ENCODE data around the gene ANKFN1. TPM values are rescaled to one million over a fixed set of nuclear protein-coding genes. Genes with fewer than 3 reads are reported as not detected.

ANKFN1 gene
- total and polyA plus RNA-seq, 2 of the 13 experiments (the other 11 are each of a cell fraction or from before 2014, with no cell fraction given): not detected

GRCh38 chr17:56557682-56558081, 404.4 kb downstream of the ANKFN1 start:
- H3K79me2 ChIP-seq (ENCODE audit: insufficient read depth, low read length): no peaks in the 10 kb centered on the region
- POLR2A ChIA-PET: no interaction called here
- H4K20me1 ChIP-seq (ENCODE audit: insufficient read depth, low read length): no peaks in the 10 kb centered on the region
- H3K4me3 ChIP-seq (replicated peaks in 1 of 3; ENCODE audit: insufficient read depth in 1 of 3, low read depth in 2 of 3, low read length in 3 of 3): no peak overlapping the region
- H3K36me3 ChIP-seq (replicated peaks in 1 of 2; ENCODE audit: control insufficient read depth in 1 of 2, insufficient read depth in 2 of 2, low read length in 2 of 2): no peaks in the 10 kb centered on the region
- in situ Hi-C loops (cut with HindIII; ENCODE audit: extremely low pct_ligation_motif_present, low pct_unique_long_range_greater_than_20kb): no loop called here
- no peak overlapping the region for H3K4me2 ChIP-seq (ENCODE audit: low read depth, low read length)
- no peak for FAIRE-seq
- no peaks in the 10 kb centered on the region for H3K9me3 ChIP-seq (ENCODE audit: low read length)
- intact Hi-C loops (cut with micrococcal nuclease; ENCODE audit: unreplicated experiment): no loop called here
- TF ChIP-seq KAT7 (CRISPR knock-in tag; IDR thresholded peaks at IDR 0.05; ENCODE audit: borderline replicate concordance) (no peak), ZBTB49 (CRISPR knock-in tag; IDR thresholded peaks at IDR 0.05; ENCODE audit: borderline replicate concordance) (no peak), IKZF4 (CRISPR knock-in tag; IDR thresholded peaks at IDR 0.05; ENCODE audit: borderline replicate concordance, low read depth, not compliant biosample characterization) (no peak), ARNTL (CRISPR knock-in tag; IDR thresholded peaks at IDR 0.05) (no peak)
- 36% methylated on average over 6 of the region's 8 CpGs for WGBS (ENCODE audit: low lambda C conversion rate)
- CTCF ChIA-PET (ENCODE audit: low intra/inter-chr PET ratio, low total read pairs): no interaction called here
- H3K27me3 ChIP-seq (ENCODE audit: control insufficient read depth in 1 of 2, insufficient read depth in 2 of 2, low read length in 2 of 2): no peaks in the 10 kb centered on the region; a peak in 2 of 5 replicates
- no peak for DNase-seq (ENCODE audit: low spot score)
- no peak overlapping the region for H3K9ac ChIP-seq (ENCODE audit: insufficient read depth, low read depth, low read length)
- BruUV-seq (replicated peaks): no TSS peak
- no peak overlapping the region for H2AFZ ChIP-seq (ENCODE audit: low read length)
- no peaks in the 10 kb centered on the region for H3K4me1 ChIP-seq (ENCODE audit: insufficient read depth, low read length)
- no peak for ATAC-seq
- H3K27ac ChIP-seq (ENCODE audit: extremely low read length, insufficient read depth, low read length): no peak overlapping the region

DNA sequence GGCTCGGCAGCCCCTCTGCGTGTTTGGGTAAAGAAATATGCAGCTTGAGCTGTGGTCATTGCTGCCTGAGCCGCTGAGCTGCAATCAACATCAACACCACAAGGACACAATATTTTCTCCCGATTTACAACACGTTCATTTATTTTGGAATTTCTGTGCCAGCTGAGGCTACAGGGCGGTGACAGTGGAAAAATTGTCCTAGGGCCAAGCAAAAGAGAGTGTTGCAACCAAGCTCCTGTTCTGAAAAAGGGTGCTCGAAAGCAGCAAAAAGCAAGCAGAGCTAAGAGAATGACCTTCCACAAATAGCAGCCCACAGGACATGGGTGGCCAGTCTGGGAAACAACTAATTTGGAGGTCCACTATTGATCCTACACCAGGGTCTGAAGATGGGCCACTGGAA, 404.8 kb downstream of the ANKFN1 start:
- Histone ChIP-seq H3K4me3 (replicated peaks in 1 of 3; ENCODE audit: insufficient read depth in 1 of 3, low read depth in 2 of 3, low read length in 3 of 3) (no peak overlapping the region), H3K36me3 (replicated peaks in 1 of 2; ENCODE audit: control insufficient read depth in 1 of 2, insufficient read depth in 2 of 2, low read length in 2 of 2) (no peaks in the 10 kb centered on the region), H3K9me3 (ENCODE audit: low read length) (no peaks in the 10 kb centered on the region), H3K9ac (ENCODE audit: insufficient read depth, low read depth, low read length) (no peak overlapping the region), H4K20me1 (ENCODE audit: insufficient read depth, low read length) (no peaks in the 10 kb centered on the region), H3K4me1 (ENCODE audit: insufficient read depth, low read length) (no peaks in the 10 kb centered on the region), H3K79me2 (ENCODE audit: insufficient read depth, low read length) (no peaks in the 10 kb centered on the region), H3K27ac (ENCODE audit: extremely low read length, insufficient read depth, low read length) (no peak overlapping the region), H2AFZ (ENCODE audit: low read length) (no peak overlapping the region), H3K4me2 (ENCODE audit: low read depth, low read length) (no peak overlapping the region), H3K27me3 (ENCODE audit: control insufficient read depth in 1 of 2, insufficient read depth in 2 of 2, low read length in 2 of 2) (no peaks in the 10 kb centered on the region; a peak in 2 of 5 replicates)
- no peak for ATAC-seq
- no peak for FAIRE-seq
- BruUV-seq (replicated peaks): no TSS peak
- 20% methylated on average over 7 of the region's 7 CpGs for WGBS (ENCODE audit: low lambda C conversion rate)
- intact Hi-C loops (cut with micrococcal nuclease; ENCODE audit: unreplicated experiment) (no loop called here), in situ Hi-C loops (cut with HindIII; ENCODE audit: extremely low pct_ligation_motif_present, low pct_unique_long_range_greater_than_20kb) (no loop called here)
- DNase-seq (ENCODE audit: low spot score): no peak
- ChIA-PET CTCF (ENCODE audit: low intra/inter-chr PET ratio, low total read pairs) (no interaction called here), POLR2A (no interaction called here)
- TF ChIP-seq ZNF317 (CRISPR knock-in tag; IDR thresholded peaks at IDR 0.05) (no peak), ZNF460 (CRISPR knock-in tag; IDR thresholded peaks at IDR 0.05; ENCODE audit: borderline replicate concordance) (no peak), ZNF558 (CRISPR knock-in tag; IDR thresholded peaks at IDR 0.05; ENCODE audit: borderline replicate concordance) (no peak), ZNF124 (CRISPR knock-in tag; IDR thresholded peaks at IDR 0.05) (no peak), ZBTB7B (CRISPR knock-in tag; IDR thresholded peaks at IDR 0.05) (no peak), ATF7 (IDR thresholded peaks at IDR 0.05) (no peak), ATF7 (CRISPR knock-in tag; IDR thresholded peaks at IDR 0.05) (no peak)

Data from HepG2 (cell line).